ENCODE measurements around the gene CD58.

Gene CD58

DNA sequence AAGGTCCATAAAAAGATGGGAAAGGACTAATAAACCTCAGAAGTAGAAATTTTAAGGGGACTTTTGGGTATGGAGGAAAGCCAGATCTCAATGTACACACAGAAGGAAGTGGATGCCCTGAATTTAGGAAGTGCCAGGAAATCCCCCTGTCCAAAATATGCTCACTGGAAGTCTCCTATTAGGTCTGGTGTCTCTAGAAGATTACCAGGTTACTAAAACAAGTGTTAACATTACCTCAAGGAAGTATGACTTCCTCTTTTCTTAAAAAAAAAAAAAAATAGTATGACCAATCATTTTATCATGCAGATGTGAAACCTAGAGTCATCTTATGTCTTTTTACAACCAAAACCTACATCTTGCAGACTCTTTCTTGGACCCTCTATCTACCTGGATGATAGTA is 30.7 kb downstream of the CD58 start:
- DNase-seq (ENCODE audit: low spot score): peak; percentile 33

DNA sequence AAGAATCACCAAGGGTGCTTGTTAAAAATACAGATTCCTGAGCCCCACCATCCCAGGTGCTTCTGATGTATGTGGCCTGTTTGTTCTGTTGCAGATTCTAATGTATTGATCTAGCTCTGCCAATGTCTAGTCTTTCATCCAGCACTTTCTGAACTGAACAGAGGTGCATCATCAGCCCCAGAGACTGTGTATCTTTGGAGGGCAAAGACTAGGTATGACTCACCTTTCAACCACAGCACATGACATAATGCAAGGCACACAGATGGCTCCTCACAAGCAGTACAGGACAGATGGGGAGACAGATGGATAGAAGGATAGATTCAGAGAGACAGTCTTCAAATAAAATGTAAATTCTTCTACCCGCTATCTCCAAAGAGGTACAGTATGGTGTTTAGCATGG is 32.3 kb downstream of the CD58 start:
- no peak for DNase-seq (ENCODE audit: low spot score)

DNA sequence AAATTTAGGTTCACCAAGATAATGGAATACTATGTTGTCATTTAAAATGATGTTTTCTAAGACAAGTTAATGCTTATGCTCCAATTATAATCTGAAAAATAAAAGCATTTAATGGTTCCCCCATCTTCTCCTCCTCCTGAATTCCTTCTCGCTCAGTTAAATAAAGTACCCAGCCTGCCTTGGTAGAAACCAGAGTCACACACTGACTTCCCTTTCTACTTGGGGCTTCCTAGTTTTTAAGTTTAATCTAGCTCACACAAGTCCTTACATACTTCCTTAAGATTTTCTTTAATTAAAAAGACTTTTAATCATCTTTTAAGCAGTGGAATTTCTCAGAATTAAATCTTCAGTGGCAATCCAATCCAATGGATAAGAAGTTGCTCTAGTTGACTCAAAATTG is 32.9 kb downstream of the CD58 start:
- no peak for DNase-seq (ENCODE audit: low spot score)

DNA sequence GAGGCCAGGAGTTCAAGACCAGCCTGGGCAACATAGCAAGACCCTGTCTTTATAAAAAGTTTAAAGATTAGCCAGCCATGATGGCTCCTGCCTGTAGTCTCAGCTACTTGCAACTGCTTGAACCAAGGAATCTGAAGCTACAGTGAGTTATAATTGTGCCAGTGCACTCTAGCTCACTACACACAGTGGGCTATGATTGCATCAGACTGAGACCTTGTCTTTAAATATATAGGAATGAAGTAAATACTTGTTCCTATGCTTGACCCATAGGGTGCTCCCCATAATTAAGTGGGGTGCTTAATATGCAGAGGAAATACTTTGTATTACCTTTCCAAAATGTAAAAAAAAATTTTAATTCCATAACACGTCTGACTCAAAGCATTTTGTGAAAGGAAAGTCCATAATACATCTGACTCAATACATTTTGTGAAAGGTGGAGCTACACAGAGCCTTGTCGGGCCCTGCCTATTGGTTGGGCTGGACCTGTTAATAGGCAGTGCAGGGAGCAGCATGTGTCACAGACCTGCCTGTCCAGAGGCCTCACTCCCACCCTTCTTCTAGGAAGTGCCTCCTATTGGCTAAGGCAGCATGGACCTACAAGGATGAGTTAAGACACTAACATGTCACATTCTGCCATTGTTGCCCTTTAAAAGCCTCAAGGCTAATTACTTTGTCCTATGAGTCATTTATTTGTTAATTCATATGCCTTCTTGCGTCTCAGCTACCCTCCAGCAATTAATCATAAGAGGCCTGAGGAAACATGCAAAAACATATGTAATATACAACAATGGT is 33.6 kb downstream of the CD58 start:
- DNase-seq (ENCODE audit: low spot score): no peak

DNA sequence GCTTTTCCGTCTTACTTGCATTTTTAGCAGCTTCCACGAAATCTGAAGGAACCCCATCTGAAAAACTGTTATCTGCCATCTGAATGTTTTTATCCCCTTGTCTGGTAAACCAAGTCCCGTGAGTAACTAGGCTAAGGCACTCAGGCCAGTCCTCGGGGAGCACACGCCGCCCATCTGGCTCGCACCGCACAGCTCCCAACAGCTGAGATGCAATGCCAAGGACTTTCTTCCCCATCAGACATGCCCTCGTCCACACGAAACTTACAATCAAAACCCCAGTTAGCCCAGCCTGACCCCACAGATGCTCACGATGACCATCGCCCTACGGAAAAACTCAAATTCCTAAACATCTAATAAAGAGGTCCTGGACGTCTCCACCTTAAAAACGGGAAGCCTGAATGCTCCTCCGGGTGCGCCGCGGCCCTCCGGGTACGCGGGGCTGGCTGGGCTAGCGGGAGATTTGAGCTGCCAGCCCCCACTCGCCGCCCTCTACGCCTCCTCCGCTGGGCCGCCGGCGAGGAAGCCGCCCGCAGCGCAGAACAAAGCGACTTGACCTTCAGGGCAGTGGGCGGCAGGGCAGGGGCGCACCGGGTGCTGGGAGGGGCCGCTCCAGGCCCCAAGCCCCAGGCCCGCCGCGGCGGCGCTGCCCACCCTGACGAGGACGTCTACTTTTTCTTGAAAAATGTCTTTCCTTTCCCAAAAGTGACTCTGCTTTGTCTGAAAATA is 36.6 kb downstream of the CD58 start:
- DNase-seq (ENCODE audit: low spot score): no peak

DNA sequence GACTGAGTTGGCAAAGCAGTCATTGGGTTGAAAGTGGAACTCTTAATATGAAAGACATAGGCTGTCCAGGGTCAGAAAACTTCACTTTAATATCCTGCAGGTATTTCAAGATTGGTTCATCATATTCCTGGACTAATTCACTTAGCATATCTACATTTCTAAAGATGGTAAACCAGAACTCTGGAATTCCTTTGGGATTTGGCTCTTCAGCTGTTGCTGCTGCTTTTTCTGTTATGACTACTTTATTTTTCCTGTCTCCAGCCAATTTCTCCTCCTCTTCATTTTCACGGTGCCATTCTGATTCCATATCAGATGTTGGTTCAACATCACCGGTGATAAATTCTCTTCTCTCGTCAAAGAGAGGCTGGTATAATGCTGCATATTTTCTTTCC is 37.4 kb downstream of the CD58 start:
- DNase-seq (ENCODE audit: low spot score): no peak

DNA sequence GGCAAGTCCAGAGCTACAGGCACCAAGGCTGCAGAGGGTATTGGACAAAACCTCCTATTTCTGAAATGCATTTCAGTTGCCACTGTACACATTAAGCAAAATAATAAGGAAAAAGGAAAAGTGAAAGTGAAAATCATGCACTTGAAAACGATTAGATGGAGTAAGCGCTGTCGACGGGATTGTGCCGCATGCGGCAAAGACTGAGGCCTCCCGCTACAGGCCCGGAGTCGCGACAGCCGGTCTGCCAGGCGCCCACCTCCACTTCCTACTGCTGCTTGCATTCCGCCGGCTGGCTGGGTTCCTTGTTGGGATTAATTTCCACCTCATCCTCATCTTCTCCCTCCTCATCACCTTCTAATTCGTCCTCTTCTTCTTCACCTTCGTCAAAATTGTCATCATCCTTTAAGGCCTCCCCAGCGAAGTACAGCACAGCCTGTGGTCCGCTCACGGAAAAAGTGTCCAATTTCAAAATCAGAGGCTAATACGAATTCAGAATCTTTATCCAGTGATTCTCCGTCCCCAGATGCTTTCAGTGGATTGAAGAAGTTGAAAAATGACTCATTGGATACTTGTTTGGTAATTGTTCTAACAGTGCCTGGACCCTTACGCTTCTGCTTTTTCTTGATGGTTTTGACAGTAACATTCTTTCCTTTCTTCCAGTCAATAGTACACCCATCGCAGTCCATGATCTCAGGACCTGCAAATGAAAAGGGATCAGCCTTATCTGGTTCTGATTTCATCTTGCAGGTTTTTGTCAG is 38.0 kb downstream of the CD58 start:
- DNase-seq (ENCODE audit: low spot score): no peak

DNA sequence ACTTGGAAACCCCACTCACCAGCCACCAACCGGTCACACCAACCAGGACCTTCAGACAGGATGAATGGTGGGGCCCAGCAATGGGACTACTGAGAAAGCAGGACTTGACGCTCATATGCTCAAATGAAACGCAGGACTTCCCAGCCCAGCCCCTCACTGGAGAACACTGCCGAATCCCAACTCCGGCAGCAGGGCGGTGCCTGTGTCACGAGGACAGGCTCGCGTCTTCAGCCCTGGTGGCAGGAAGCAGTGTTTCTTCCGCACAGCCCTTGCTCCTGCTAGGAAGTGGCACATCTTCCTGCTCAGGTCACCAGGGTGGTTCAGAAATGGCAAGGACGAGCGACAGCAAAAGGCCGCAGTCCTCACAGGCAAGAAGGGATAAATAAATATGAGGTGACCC is 38.9 kb downstream of the CD58 start:
- DNase-seq (ENCODE audit: low spot score): no peak

DNA sequence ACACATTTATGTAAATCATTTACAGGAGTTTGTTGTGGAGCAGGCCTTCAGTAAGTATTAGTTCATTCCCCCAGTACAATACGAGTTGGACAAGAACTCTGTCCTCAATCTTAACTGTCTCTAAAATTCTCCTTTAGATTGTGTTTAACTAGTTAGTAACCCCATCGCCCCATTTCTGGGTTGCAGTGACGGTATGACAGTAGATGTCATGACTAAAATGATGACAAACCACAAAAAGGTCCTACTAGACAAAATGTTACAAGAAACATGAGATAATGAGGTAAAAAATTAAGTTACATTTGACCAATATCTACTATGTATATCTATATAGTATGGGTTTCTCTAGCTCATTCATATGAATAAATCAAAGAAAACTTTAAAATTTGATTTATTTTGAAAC is 41.1 kb downstream of the CD58 start:
- no peak for DNase-seq (ENCODE audit: low spot score)

DNA sequence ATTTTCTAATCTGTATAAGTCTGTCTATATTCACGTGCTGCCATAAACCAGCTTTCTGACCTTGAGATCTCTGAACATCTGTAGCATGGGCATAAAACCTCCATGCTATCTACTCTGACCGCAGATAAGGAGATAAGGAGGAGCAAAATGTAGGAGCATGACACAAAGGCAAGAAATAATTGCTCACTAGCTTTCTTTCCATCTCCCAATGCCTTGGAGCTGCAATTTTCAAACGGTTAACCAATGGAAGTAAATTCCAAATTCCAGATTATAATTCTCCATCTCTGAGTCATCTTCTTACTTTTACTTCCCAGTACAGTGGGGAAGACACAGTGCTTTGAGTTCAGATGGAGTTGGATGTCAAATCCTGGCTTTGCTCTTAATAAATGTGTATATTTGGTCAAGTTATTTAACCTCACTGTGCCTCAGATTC is 41.6 kb downstream of the CD58 start:
- DNase-seq (ENCODE audit: low spot score): no peak

DNA sequence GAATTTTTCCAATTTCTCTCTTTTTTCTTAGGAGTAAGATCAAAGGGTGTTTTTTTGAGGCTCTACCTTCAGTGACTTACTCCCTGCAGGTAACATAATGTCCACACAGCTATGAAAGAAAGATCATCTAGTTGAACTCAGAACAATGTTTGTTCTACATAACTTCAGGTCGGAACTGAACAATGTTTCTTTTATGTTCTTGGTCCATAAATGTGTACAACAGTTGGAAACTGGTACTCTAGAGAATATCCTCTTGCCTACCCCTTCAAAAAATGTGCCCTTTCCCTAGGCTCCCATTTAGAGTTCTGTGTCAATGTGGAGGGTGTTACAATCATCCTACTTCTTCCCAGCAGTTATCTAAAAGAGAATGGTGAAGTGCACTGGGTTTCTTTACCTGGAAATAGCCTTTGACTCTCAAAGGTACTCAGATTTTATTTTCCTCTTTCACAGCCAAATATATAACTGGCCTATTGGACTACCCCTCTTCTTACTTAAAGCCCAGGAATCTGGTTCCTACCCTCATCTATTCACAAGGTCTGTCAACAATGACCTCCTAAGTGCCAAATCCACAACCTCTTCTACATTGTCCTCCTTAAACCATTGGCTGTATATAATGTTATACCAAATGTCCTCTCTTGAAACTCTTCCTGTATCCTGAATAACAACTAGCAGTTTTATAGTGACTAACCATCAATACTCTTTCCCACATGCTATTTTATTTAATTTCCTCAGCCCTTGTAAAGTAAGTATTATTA is 42.3 kb downstream of the CD58 start:
- DNase-seq (ENCODE audit: low spot score): no peak

DNA sequence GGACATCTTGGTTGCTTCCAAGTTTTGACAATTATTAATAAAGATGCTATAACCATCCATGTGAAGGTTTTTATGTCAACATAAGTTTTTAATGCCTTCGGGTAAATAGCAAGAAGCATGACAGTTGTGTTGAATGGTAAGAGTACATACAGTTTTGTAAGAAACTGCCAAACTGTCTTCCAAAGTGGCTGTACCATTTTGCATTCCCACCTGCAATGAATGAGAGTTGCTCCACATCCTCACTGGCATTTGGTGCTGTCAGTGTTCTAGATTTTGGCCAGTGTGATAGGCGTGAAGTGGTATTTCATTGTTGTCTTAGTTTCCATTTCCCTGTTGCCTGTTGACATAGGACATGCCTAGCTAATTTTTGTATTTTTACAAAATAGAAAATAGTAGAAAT is 45.4 kb downstream of the CD58 start:
- DNase-seq (ENCODE audit: low spot score): no peak

DNA sequence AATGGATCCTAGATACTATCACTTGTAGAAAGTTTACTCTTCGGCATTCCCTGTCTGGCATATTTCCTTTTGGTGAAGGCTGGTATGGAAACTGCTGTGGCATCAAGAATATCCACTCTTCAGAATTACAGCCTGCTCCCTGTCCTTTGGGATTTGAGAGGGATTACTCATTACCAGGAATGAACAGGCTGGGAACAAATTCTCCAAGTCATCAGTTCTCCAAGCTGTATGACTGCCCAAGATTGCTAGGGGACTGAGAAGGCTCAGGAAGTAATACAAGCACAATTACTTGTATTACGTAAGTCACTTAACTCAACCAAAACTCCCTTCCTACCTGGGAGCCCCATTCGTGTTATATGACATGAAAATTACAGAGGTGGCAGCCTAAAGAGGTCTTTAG is 49.6 kb downstream of the CD58 start:
- DNase-seq (ENCODE audit: low spot score): no peak

DNA sequence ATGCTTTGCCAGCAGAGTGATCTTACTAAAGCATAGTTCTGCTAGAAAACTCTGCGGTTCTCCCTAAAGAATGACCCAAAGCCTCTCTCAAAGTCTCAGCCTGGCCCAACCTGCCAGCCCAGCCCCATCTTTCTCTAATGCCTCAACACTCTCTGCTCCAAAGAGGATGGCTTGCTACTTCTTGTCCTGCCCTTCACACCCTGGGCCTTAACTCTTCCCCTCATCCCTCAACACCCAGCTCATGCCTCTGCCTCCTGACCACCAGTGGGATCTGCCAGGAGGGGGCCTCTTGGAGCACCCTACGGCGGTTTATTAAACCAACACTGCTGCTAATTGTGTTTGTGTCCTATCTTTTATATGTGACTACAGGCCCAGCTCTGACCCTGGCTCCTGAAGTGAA is 52.4 kb downstream of the CD58 start:
- no peak for DNase-seq (ENCODE audit: low spot score)

DNA sequence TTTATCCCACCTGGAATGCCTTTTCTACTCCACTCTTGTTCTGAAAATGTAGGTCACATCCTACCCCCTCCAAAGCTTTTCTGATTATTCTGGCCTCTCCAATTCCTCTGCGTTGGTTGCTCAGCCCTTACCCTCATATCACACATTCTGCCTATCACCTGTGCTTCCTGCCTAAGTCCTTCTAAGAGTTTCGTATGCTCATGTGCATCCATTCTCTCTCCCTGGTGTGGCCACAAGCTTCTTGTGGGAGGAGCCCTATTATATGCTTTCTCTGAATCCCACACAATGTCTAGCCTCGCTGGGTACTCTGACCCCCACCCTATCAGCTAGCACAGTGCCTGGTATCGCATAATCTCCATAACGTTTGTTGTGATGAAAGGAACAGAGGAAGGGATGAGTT is 54.2 kb downstream of the CD58 start:
- no peak for DNase-seq (ENCODE audit: low spot score)

DNA sequence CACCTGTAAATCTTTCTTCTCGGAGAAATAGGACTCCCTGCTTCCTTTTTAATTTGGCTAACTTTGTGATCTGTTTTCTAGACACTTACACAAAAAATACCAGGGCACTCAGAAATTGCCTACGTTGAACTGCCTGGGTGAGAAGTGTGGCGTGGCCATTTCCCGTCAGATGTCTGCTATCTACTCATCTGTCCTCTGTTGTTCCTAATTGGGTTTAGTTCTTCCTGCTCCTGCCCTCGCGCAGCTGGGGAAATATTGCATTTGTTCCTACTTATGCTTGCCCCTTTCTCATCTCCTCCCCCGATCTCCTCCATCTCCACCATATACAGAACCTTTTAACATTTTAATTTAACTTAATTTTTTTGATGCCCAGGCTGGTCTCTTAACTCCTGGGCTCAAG is 55.1 kb downstream of the CD58 start:
- no peak for DNase-seq (ENCODE audit: low spot score)

DNA sequence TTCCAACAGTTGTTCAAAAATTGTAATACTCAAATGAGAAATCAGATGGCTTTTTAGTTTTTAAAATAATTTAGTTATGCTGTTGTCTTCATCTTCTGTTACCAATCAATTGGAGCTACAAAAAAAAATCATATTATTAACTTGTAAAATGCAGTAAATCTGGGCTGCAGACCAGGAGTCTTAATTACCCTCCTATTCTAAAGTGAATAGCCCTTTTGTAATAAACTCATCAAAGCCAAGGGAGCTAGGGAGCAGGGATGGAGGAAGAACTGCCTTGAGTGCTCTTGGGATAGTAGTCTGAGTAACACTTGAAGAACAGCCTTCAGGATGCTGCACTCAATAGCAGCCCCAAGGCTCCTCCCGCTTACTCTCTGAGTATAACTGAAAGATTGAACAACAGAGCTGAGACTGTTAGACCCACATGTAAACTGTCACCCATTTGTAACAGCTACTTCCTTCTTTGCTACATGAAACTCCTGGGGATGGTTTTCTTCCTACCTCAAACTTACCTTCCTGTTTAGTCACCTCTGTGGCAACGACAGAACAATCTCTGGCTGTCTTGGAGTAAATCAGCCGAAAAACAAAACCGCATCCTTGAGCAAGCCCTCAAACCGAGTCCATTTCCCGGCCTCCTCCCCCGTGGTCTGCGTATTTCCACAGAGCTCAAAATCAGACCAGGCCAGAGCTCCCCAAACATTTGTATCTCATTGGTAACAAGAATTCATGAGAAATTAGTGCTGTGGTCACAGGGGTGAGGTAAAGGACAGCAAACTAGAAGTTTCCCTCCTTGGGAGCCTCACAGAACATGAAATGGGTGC is 55.9 kb downstream of the CD58 start:
- peak; percentile 6 for DNase-seq (ENCODE audit: low spot score)

DNA sequence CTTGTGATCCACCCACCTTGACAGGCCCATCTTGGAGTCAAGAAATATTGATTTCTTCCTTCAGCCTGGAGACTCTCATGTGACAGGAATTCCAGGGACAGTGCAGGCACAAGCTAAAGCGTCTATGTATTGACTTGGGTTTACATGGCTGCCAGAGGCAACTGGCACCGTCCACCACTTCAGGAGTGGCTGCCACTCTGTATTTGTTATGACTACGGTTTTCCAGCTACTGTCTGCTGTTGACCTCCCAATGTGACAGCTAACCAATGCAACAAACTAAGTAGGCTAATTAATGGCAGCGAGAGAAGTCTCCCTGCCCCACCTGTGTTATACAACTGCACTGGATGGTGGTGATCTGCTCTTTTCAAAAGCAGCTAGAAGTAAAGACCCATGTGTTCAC is 56.9 kb downstream of the CD58 start:
- no peak for DNase-seq (ENCODE audit: low spot score)

DNA sequence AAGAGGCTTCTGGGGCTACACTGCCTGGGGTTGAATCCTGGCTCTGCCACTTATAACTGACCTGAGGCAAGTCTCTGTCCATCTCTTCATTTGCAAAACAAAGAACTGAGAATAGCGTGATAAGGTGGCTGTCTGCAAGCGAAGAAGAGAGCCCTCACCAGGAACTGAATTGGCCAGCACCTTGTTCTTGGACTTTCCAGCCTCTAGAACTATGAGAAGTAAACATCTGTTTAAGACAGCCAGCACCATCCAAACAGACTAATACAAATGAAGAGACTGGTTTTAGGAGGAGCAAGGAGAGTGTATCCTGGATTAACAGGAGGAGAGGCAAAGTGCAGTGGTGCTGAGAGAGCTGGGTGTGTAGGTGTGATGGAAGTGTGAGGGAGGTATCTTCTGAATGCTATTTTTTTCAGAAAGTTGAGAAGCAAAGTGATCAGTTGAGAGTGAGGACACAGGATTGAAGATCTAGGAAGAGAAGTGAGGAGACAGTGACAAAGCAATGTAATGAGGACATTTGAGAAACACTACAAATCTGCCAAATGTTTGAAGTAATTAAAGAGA is 59.3 kb downstream of the CD58 start:
- DNase-seq (ENCODE audit: low spot score): no peak

DNA sequence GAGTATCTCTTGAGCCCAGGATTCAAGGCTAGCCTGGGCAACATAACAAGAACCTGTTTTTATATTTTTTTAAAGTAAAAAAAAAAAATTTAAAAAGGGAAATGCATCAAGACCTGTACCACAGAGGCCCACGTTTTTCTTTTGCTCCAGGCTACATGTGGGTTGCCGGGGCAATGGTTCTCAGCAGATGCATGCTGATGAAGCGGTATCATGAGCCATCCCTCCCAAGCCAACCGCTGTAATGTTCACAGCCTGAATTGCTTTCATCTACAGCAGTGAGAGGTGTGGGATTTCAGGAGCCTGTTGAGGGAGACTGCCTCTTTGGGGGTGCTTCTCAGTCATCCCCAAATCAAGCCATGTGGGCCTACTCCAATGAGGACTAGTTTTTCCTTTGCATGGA is 60.5 kb downstream of the CD58 start:
- DNase-seq (ENCODE audit: low spot score): no peak
